Vagina (tissue), 2 donors: ENCODE data around the gene EDAR.

Source experiments
- CTCF ChIP-seq, 3 experiments: fragments of 450-650 bp in 2 of 3; fragments of 200-600 bp in 1 of 3; sonication (generic) in 1 of 3; IDR thresholded peaks; one replicate each; pipeline ENCODE4 v1.5.1; 2017 to 2019; ENCODE audit warnings: antibody characterized with exemption in 3 of 3, mild to moderate bottlenecking in 2 of 3, moderate library complexity in 2 of 3
- POLR2AphosphoS5 ChIP-seq, 2 donors: sonication (generic); formaldehyde crosslinking; IDR thresholded peaks; one replicate each; pipeline ENCODE4 v1.9.0; 2017; ENCODE audit warnings: antibody characterized with exemption in 2 of 2, mild to moderate bottlenecking in 2 of 2, low read depth in 1 of 2; ENCODE audit not compliant: insufficient read depth in 1 of 2

- TF ChIP-seq POLR2AphosphoS5 (IDR thresholded peaks at IDR 0.05; ENCODE audit: insufficient read depth in 1 of 2, low read depth in 1 of 2) = no peak
- TF ChIP-seq CTCF (IDR thresholded peaks at IDR 0.05) = no peak
Observed at GRCh38 chr2:108884619-108885018, 104.4 kb downstream of the EDAR start.
